GM23248 (cell line): ENCODE results near the gene ZNF227.
"Not testable (repeated sequence)": the region's sequence is repeated elsewhere in the genome, so short reads cannot be mapped to it uniquely, and the experiment has no call there.

ENCODE experiments used
- EZH2 ChIP-seq: fragments of 200-600 bp; sonication (generic); IDR thresholded peaks from 2 replicates; pipeline ENCODE4 v1.6.1; 2018; ENCODE audit warnings: antibody characterized with exemption, mild to moderate bottlenecking; ENCODE audit not compliant: insufficient read depth, poor library complexity, severe bottlenecking
- EZH2phosphoT487 ChIP-seq: fragments of 200-600 bp; sonication (generic); IDR thresholded peaks from 2 replicates; pipeline ENCODE4 v1.6.1; 2018; ENCODE audit warnings: antibody characterized with exemption, moderate library complexity, mild to moderate bottlenecking, low read depth; ENCODE audit not compliant: insufficient read depth

DNA sequence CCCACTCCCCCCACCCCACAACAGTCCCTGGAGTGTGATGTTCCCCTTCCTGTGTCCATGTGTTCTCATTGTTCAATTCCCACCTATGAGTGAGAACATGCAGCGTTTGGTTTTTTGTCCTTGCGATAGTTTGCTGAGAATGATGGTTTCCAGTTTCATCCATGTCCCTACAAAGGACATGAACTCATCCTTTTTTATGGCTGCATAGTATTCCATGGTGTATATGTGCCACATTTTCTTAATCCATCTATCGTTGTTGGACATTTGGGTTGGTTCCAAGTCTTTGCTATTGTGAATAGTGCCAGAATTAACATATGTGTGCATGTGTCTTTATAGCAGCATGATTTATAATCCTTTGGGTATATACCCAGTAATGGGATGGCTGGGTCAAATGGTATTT, 7.6 kb downstream of the ZNF227 start:
- TF ChIP-seq EZH2, EZH2phosphoT487: not testable (repeated sequence)
